NCI-H526 treated with DMSO at 0.1 percent for 48 hours (cell line): Measurements from ENCODE around the gene MEIS1.

Source experiments
- DNase-seq: peaks from one replicate; lab custom pipeline; 2025; lab: John Stamatoyannopoulos, UW

Gene MEIS1

DNA sequence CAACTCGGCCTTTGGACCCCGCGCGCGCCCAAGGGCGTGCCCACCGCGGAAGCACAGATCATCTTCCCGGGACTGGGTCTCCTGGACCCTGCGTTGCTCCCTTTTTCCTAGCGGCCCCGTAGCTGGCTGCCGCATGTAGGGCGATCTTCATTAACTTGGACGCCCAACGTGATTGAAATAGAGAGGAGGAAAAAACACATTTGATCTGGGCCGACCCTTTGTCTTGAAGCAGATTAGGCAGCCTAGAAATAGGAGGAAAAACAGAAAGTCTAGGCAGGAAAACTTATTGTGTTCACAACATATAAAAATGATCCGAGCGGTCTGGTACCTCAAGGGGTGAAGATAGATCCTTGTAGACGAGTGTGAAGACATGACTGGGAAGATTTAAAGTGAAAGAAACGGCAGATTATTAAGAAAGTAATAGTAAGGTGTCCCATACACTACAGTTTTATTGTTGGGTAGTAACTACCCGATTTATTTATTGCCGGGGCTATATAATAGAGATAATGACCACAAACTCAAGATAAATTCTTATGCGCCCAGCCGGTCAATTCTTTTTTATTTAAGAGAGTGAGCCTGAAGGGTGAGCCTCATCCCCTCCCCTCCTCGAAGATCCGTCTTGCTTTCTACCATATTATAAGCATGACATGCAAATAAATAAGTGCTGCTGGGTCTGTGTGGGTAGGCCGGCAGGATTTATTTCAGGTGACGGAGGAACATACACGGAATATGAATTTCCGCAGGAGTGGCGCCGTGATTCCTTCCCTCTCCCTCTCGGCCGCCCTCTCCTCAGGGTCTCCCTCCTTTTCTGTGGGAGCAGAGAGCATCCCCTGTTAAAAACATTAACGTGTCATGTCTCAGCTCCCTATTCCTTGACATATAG lies 147.4 kb downstream of the MEIS1 start:
- DNase-seq = peak; percentile 68

DNA sequence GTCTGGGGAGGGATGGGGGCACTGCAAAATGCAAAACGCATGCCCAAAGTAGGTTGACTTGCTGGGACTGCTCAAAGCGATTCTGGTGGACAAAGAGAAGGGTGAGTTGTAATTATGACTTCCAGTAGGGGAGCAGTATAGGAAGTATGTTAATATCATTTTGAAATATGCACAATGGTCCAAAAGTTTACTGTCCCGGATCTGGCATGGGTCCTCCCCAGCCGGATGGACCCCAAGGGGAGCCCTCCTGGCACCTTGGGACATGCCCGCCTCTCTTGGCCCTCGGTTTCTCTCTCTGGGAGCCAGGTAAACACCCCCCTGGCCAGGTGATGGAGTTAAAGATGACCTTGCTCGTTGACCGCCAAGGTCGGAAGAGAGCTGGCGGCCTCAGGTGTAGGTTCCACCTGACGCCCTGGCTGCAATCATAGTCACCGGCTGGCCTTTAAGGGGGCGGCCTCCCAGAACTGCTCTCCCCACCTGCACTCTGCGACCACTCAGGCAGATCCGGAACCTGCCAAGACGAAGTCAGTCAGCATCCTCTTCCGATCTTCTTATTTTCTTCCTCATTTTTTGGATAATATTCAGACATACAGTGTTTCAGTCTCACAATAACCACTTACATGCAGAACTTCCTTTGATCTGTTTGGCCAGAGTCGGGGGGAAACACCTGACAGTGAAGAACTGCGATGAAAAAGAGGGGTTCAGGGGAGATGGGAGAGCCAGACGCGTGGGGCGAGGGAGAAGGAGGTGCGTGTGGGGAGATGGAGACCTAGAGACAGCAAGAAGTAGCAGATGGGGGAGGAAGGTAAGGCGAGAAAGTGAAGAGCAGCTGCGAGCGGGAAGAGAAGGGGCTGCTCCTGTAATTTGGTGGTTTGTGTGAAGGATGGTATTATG lies 148.3 kb downstream of the MEIS1 start:
- no peak for DNase-seq

DNA sequence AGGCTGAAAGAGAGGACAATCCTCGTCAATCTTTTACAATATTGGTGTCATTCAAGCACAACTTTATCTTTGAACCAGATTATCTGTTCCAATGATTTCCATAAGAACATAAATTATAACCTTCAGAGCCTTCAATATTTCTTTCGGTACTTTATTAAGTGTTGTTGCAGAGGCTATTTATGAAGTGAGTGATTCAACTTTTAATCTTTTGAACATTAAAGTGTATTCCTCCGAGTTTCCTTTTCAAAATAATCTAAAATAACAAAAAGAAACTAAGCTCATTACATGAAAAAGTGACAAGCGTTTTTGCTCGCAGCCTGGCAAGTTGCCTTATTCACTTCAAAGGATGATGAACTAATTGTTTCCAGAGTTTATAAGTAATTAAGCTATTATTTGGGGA lies 149.0 kb downstream of the MEIS1 start:
- DNase-seq = no peak

- peak; percentile 85 for DNase-seq
These were observed 150.7 kb downstream of the MEIS1 start for GRCh38 chr2:66585587-66585986.

DNA sequence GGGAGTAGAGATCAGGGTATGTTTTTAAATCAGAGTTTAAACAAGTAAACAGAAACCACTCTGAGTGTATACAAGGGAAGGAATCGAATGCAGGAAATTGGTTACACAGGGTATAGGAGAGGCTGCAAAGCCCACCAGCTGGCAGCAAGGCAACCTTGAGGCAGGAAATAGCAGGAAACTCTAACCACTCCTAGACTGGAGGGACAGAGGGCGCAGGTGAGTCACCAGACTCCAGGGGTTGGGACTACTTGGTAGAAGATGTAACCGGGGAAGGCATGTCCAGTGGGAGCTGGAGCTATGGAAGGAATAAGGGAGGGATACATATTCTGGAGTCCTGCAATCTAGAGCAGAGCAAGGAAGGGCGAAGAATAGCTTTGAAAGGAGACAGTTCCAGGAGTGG lies 152.3 kb downstream of the MEIS1 start:
- peak; percentile 11 for DNase-seq

DNA sequence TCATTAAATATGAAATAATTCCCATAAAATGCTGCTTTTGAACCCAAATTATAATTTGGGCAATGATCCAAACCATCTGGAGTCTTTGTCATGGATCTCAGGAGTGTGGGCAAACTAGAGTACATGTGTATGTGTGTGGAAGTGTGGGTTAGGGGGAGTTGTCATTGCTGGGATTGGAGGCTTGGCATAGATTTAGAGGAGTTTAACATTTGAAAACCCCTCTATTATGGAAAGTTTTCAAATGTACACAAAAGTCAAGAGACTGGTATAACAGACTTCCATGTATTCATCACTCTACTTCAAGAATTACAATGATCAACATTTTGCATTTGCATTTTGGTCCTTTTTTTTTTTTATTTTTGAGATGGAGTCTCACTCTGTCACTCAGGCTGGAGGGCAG lies 159.1 kb downstream of the MEIS1 start:
- DNase-seq = no peak

DNA sequence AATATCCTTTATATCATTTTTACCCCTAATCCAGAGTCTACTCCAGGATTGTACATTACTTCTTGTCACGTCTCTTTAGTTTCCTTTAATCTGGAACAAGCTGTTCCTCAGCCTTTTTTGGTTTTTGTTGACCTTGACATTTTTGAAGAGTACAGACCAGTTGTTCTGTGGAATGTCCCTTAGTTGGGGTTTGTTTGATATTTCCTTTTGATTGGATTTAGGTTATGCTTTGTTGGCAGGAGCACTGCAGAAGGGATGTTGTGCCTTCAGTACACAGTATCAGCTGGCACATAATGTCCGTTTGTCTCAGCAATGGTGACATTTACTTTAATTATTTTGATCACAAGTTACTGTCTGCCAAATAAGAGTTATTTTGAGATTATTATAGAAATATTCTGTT lies 160.6 kb downstream of the MEIS1 start:
- no peak for DNase-seq

DNA sequence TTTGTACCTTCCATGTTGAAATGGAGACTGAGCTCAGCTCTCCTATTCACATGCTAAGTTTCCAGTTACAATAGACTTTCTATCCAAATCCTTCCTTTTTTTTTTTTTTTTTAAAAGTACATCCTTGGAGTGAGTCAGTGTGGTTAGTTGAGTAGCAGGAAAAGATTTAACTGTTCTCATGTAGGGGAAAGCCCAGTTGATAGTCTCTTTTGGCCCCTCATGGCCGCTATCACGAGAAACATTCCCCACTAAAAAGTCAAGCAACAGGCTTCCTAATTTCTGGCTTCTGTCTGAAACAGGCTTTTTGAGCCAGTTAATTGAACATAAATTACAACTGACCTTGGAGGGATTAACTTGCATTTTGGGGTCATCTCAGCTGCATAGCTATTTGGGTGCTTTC lies 161.3 kb downstream of the MEIS1 start:
- no peak for DNase-seq

- no peak for DNase-seq
These were observed 166.7 kb downstream of the MEIS1 start for GRCh38 chr2:66601624-66602023.

DNA sequence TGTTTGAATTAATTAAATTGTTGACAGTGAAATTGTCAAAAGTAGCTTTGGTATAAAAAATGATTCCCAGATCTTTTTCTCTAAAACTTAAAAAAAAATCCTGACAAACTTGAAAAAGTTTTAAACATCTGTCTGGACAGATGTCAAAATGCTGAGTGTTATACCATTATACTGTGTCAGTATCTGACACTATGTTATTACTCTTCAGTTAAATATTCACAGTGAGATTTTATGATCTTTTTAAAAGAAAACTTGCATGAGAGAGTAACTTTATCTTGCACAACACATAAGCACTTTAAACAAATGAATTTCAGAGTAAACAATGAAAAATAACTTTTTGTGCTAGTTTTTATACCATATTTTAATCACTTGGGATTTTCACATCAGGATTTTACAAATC lies 167.4 kb downstream of the MEIS1 start:
- DNase-seq = no peak

GRCh38 chr2:66604326-66604725 lies 169.4 kb downstream of the MEIS1 start:
- no peak for DNase-seq

DNA sequence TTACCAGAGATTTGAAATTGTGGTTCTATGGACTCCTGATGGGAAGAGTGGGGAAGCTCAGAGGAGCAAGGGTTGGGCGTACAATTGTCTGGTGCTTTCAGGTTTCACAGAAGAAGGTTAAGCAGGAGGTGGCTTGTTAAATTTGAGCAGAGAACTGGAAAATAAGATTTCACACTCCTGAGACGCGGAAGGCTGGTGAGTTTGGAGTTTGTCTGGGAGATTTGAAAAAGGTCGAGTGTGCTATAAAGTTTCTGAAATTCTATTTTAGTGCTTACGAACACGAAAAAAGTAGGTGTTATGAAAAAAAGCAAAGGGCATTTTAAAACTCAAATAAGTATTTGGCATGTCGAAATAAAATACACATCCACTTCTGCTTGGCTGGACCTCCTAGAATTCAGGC lies 170.1 kb downstream of the MEIS1 start:
- DNase-seq = no peak

DNA sequence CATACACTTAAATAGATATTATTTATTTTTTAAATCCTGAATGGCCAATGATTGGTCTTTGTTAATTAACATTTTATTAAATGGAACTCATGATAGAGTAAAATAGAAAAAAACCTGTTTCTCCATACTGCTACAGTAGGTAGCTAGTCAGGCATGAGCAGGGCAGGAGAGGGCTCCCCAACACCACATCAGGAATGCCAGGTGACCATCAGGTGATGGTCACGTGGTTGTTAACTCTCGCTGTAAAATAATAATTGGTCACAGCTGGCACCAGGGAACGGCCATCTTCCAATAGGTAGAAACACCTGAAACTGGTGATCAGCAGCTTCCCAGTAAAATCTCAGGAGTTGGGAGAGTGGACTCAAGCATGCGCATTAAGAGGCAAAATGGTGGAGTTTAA lies 172.2 kb downstream of the MEIS1 start:
- no peak for DNase-seq
